GM13977 (cell line): ENCODE measurements around the gene FBN1.

Source experiments
- DNase-seq: peaks from one replicate; pipeline ENCODE4 v3.0.0; 2012; ENCODE audit warnings: low spot score
- in situ Hi-C: fragments of 300-500 bp; cut with MboI; formaldehyde crosslinking; loops from one replicate; pipeline ENCODE4 v1.12.0; 2022; ENCODE audit warnings: low sequenced_read_pairs, low pct_unique_long_range_greater_than_20kb, mixed read lengths, inconsistent platforms; ENCODE audit not compliant: unreplicated experiment
- TF ChIP-seq, protein P1 (sequence below): IDR thresholded peaks from 2 replicates; pipeline ENCODE4 v1.5.1; 2012; ENCODE audit warnings: mild to moderate bottlenecking, control low read depth; ENCODE audit not compliant: insufficient read depth; ENCODE audit errors: extremely low read depth, missing control alignments

The FBN1 gene

DNA sequence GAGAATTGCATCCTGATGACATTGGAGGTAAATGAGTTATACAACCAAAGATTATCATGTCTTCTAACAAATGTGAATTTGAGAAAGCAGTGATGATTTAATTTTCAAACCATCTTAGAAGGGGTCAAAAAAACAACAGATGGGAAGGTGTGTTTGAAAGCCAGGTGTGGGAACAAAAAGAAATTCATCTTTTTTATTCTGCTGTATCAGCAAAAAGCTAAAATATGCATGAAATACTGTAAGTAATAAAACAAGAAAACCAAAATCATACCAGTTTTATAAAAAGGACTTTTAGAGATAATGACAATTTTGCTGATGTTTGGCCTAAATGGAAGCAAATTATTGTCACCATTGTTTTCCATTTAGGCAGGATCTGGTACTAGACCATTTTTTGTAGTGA, 145.5 kb downstream of the FBN1 start:
- in situ Hi-C loops: no loop called here
- DNase-seq: no peak
- TF ChIP-seq, protein P1, sequence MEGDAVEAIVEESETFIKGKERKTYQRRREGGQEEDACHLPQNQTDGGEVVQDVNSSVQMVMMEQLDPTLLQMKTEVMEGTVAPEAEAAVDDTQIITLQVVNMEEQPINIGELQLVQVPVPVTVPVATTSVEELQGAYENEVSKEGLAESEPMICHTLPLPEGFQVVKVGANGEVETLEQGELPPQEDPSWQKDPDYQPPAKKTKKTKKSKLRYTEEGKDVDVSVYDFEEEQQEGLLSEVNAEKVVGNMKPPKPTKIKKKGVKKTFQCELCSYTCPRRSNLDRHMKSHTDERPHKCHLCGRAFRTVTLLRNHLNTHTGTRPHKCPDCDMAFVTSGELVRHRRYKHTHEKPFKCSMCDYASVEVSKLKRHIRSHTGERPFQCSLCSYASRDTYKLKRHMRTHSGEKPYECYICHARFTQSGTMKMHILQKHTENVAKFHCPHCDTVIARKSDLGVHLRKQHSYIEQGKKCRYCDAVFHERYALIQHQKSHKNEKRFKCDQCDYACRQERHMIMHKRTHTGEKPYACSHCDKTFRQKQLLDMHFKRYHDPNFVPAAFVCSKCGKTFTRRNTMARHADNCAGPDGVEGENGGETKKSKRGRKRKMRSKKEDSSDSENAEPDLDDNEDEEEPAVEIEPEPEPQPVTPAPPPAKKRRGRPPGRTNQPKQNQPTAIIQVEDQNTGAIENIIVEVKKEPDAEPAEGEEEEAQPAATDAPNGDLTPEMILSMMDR: no peak

DNA sequence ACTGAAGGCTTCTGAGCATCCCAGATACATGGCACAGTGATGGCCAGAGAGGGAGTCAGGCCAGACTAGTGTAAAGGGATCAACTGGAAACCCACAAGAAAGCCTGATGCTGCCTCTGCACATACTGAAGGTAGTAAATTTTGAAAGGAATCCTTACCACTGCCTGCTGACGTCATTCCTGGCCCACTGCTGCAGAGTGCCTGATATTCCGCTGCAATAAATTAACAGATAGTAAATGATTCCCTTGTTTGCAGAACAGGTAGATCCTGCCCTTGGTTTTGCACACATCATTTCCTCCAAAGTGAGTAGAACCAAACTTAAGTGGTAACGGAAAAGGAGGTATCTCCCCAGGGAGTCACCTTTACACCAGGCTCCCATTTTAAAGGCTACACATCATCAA, 146.7 kb downstream of the FBN1 start:
- in situ Hi-C loops: no loop called here
- no peak for DNase-seq
- TF ChIP-seq, protein P1: no peak

DNA sequence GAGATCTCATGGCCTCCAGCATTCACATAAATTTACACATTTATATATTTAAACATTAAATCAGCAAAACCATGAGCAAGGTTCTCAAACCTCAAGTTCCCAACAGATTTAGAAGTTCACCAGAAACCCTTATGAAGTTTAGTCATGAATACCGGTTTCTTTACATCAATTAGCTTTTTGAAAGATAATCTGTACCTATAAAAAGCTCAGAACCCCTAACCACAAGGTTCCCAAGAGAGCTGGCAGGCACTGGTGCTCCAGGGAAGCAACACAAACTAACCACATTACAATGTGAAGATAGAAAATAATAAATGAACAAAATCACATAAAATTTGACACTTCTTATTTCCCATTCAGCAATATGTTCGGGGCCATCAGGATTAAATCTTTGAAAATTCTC, 150.9 kb downstream of the FBN1 start:
- TF ChIP-seq, protein P1: no peak
- in situ Hi-C loops: no loop called here
- no peak for DNase-seq

DNA sequence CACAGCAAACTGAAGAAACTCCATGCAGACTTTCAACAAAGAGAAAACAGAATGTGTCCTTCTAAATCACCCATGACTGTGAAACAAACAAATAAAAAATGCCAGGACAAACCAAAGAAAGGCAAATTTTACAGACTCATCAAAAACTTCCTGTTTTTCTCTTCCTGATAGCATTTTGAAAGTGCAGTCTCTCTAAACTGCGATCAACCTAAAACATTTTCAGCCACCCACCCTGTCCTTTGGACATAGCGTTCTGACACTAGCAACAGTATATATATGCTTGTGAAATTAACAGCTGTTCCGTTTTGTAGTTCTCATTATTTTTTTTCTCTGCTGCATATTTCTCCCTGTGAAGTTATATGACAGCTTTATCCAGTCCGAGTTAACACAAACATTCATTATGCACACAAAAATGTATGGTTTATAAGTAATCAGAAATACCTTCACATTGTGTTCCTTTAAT, 151.7 kb downstream of the FBN1 start:
- no peak for DNase-seq
- TF ChIP-seq, protein P1: no peak
- in situ Hi-C loops: no loop called here

DNA sequence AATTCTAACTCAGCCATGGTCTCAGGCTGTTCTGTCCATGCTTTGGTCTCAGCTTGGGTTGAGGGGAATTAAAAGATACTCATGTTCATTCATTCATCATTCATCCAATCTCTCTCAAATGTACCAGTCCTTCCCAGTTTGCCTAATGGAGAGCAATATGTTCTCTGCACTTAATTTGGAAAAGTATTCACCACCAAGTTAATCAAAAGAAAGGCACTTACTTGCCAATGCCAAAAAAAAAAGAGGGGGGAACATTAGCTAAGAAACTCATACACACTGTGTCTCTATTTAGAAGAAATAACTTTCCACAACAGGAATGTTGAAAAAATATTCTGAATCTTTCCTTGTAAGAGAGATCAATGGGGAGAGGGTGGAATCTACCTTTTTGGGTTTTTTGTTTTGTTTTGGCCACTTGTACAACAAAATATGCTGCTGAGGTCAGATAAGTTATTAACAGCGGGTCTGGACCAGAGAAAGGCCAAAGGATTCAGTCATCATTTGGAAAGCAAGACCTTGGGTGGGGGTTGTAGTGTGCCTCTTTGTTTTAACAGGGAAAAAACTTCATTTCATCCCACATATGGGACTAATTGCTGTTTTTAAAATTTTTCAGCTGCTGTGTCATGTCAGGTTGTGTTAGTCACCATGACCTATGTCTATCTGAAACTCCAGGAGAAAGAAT, 152.3 kb downstream of the FBN1 start:
- TF ChIP-seq, protein P1: no peak
- in situ Hi-C loops: no loop called here
- no peak for DNase-seq

DNA sequence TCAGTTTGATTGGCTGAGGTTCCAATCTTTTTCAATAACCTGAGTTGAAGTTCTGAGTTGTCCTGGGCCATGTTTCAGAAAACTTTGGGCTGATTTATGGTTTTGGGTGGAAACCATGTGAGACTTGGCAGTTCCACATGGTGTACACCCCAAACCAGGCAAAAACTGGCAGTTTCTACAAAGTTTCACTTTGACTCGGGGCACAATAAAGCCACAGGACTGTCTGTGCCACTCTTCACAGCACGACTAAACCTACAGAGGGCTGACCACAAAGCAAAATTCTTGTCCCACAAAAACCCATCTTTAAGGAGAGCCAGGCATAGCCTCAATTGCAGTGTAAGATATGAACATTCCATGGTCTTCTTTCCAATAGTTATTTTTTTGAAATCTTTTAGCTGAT, 159.3 kb downstream of the FBN1 start:
- in situ Hi-C loops: no loop called here
- DNase-seq: no peak

More for the DNA sequence above, 159.3 kb downstream of the FBN1 start:
- TF ChIP-seq, protein P1: no peak
